KG1 (cell line): ENCODE measurements around the gene ERAS.

Source experiments
- DNase-seq: peaks from one replicate; lab custom pipeline; 2025; lab: John Stamatoyannopoulos, UW

Gene ERAS, protein sequence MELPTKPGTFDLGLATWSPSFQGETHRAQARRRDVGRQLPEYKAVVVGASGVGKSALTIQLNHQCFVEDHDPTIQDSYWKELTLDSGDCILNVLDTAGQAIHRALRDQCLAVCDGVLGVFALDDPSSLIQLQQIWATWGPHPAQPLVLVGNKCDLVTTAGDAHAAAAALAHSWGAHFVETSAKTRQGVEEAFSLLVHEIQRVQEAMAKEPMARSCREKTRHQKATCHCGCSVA

DNA sequence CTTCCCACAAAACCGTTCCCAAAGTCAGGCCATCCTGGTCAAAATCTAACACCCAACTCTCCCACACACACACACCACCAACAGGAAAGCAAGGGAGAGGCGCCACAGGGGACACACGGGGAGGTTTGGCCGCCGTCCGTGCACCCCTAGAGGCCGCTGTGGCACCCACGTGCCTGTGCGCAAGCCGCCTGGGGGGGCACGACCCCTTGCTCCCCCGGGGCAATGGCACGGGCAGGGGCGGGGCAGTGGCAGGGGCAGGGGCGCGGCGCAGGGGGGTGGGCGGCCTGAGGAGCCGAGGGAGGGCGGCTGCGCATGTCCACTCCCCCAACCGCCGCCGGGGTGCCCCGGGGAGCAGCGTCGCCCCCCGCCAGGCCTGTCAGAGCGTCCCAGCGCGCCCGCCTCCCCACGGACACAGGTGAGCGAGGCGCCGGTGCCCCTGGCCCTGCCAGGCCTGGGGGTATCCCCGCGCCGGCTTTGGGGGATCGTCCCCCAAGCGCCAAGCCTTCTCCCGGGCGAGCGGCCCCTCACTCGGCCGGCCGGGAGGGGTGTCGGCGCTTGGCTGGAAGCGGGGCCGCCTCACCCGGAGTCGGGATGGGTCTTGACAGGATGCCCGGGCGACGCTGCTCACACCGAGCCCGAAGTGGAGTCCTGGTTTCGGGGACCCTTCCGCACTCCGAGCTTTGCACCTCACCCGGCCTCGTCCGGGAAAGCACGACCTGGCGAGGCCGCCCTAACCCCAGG, at the start of gene ERAS:
TSS of gene ERAS (plus strand) at position 379 of the 741 bp plus-strand sequence. CDS start 2,611 bp downstream, outside the sequence.
- DNase-seq, result no peak

DNA sequence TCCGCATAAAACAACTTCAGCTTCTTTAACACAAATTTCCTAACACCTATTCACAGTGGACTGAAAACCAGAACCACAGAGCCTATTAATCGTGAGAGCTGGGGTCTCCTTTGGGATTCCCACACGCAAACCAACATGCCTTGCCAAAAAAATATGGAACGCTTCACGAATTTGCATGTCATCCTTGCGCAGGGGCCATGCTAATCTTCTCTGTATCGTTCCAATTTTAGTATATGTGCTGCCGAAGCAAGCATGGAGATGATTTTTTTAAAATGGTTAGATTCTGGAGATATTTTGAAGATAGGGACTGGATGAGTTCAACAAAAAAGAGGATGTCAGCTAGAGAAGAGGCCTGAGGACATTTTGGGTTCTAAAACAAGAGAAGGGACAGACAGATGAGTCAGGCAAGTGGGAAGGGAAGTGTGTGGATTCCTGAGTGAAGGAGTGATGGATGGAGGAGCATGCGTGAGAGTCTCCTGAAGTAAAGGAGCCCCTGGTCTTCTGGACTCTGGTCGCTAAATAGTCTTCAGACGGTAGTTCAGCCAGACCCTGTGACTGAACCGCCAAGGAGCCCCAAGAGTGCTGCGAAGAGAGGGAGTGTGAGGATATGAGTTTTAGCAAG, 49.4 kb upstream of the ERAS start:
- no peak for DNase-seq

DNA sequence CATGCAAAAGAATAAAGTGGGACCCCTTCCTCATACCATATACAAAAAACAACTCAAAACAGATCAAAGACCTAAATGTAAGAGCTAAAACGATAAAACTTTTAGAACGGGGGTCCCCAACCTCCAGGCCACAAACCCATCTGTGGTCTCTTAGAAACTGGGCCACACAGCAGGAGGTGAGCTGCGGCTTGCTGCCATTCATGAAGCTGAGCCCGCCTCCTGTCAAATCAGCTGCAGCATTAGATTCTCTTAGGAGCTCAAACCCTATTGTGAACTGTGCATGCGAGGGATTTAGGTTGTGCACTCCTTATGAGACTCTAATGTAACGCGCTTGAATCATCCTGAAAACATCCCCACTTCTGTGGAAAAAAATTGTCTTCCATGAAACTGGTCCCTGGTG, 46.9 kb upstream of the ERAS start:
- DNase-seq, result no peak

DNA sequence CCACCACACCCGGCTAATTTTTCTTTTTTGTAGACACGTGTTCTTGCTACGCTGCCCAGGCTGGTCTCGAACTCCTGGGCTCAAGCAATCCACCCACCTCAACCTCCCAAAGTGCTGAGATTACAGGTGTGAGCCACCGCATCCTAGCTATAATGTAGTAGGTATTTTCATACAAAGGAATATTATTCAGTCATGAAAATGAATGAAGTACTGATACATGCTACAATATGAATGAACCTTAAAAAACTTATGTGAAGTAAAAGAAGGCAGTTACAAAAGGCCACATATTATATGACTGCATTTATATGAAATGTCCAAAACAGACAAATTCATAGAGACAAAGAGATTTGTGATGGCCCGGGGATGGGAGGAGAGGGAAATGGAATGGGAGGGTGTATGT, 44.6 kb upstream of the ERAS start:
- no peak for DNase-seq

DNA sequence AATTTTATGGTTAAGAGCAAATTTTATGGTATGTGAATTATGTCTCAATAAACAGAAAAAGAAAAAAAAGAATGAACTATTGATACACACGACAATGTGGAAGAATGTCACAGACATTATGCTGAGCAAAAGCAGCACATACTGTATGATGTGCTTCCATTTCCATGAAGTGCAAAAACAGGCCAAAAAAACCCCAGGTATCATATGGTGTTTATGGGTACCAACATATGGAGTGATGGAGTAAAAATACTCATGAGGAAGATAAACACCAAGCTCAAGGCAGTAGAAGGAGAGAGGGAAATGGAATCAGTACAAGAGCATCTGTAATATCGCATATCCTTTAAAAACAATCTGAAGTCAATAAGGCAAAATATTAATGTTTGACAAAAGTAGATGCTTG, 44.1 kb upstream of the ERAS start:
- DNase-seq, result no peak

DNA sequence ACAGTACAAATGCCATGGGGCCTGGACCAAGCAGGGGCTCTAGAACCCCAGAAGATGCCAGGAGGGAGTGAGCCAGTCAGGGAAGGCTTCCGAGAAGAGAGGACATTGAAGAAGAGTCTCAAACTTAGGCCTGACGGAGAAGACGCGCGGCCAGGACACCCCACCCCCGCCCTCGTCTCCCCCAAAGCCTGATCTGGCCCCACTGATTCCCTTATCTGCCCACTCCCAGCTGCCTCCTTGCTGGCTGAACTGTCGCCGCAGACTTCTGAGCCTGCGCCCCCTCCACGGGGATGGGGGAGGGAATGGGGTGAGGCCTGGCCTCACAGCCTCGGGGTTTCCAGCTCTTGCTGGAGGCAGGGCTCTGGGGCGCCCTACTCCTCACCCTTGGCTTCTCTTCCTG, 43.5 kb upstream of the ERAS start:
- DNase-seq, result no peak

DNA sequence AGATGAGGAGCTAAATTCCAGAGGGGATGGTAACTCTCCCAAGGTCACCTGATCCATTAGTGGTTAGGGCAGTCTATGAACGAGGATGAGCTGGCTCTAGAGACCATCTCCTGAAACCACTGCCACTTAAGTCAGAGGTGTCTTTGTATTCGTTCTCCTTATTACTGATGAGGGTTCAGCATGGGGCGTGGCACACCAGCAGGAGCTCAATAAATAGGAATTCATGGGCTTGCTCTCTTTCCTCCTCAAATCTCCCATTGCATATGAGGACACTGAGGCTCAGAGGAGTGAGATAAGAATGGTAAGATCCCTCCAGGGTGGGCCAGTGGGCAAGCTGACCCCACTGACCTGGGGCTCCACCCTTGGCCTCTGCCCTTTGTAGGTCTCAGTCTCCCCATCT, 41.6 kb upstream of the ERAS start:
- DNase-seq, result no peak

DNA sequence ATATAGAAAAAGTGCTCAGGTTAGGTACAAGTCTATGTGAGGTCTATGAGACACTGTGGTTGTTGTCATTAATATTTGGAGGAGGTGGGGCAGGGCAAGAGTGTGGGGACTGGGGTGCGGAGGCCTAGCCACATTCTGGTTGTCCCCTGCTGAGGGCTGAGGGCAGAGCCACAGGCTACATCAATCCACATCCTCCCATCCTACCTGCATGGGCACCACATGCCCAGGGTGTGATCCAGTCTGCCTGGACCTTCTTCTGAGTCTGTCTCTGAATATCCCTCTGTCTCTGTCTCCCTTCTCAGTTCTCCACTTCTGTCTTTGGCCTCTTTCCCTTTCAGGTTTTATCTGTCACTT, 41.1 kb upstream of the ERAS start:
- DNase-seq, result no peak

DNA sequence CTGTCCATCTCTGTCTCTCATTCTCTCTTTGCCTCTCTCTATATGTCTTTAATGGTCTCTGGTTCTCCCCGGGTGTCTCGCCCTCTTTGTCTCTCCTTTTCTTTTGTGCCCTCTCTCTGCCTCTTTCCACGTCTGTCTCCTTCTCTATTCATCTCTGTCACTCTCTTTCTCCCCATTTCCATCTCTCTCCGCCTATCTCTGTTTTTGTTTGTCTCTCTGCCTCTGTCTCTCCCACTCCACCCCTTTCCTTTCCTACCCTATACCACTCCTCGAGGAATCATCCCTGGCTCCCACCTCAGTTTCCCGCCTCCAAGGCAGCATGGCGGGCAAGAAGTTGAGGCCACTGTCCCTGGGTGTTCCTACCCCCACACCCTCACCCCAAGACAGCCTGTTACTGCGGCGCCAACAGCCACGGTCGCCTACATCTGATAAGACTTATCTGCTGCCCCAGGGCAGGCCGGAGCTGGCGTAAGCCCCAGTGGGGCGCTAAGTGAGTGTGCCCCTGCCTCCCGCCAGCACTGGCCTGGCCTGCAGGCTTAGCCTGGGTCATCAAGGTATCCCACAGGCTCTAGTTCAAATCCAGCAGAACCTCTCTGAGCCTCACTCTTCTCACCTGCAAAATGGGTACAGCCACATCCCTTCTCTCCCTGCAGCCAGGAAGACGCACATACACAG, 40.6 kb upstream of the ERAS start:
- no peak for DNase-seq

DNA sequence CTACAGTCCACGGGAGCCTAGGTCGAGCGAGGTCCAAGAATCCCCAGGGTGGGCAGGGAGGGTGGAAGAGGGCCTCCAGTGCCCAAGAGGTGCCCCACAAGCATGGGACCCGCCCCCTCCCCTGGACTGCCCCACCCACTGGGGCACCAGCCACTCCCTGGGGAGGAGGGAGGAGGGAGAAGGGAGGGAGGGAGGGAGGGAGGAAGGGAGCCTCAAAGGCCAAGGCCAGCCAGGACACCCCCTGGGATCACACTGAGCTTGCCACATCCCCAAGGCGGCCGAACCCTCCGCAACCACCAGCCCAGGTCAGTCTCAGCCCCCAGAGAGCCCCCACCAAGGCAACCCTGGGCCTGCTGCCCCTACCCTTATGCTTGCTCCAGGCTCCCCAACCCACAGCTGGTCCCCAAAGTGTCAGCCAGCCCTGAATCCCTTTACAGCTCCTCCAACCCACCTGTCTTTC, 39.9 kb upstream of the ERAS start, which contains the start of gene GATA1:
TSS of gene GATA1 (plus strand) at position 250 of the 460 bp plus-strand sequence. CDS start 4,520 bp downstream, outside the sequence.
- DNase-seq, result no peak

DNA sequence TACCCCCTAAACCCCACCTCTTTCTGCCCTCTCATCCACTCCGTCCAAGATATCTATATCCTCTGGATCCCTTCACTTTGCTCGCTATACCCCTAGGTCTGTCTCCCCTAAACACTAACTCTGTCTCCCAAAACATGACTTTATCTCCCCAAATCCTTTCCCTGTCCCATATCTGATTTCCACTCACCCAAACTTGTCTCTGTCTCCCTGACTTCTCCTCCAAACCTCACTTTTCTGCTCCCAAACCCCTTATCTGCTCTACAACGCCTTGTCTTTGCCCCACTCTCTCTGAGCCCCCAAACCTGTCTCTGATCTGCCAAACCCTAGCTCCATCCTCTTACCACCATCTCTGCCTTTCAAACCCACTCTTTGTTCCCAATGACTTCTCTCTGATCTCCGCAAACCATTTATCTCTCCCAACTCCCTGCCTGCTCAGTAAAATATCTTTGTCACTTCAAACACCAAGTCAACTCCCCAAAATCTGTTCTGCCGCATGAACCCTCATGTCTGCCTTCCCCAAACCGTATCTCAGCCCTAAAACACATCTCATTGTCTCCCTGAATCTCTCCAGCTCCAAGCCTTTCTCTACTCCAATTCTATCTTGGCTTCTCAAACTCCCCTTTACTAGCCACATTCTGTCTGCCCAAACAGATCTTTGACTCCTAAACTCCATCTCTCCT, 39.3 kb upstream of the ERAS start:
- no peak for DNase-seq

DNA sequence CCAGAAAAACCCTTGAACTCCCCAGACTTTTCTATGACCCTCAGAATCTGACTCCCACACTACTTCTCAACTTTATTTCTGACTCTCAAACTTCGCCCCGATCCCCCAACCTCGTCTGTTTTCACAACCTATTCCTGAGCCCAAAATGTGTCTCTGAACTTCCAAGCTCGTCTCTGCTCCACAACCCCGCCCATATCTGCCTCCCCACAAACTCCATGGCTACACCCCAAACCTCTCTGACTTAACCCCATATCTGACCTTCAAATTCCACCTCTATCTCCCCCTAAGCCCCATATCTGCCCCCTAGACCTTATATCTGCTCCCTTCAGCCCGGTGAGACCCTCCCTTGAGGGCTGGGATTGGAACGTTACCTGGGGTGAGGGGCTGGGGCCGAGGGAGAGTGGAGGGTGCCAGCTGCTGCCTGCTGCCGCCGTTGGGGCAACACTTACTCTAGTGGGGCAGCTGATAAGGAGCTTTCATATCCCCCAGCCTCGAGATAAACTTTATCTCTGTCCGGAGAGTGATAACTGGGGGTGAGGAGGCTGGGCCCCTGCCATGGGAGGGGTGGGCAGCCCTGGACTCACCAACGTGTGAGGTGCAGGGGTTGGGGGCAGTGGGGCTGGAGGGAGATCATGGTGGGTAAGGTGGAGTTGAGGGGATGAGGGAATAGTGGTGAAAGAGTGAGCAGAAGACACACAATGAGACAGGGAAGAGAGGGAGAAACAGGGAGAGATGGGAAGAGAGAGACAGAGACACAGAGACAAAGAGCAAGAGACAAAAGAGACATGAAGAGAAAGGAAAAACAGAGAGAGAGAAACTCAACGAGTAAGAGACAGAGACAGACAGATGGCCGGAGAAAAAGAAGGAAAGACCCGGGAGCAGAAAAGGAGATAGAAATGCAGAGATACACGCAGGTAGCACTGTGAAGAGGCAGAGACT, 38.5 kb upstream of the ERAS start:
- no peak for DNase-seq

DNA sequence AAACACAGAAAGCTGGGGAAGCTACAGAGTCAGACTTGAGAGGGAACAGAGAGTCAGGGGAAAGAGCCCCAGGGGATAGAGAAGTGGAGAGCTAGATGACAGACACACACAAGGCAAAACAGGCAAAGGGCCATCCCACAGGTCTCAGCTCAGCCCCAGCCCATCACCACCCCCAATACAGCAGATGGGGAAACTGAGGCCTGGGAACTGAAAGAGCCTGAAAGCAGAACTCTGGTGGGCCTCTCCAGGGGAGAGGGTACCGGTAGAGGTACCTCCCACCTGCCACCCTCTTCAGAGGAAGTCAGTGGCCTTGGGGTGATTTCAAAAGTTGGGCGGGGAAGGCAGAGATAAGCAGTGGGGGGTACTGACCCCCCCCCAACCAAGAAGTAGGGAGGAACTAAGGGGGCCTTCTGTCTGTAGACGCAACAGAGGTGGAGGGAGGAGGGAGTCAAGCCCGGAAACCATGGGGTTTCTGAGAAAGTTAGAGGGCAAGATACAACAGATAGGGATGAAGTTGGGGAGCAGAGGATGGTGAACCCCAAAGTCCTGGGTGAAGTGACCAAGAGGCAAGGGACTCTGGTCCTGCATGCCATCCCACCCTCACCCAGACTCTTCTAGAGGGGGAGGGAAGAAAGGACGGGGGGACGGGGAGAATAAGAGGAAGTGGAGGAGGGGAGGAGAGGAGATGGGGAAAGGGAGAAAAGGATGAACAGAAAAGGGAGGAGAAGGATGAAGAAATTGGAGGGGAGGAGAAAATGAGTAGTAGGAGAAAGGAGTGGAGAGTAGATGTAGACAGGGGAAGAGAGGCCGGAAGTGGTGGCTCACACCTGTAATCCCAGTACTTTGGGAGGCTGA, 36.7 kb upstream of the ERAS start:
- no peak for DNase-seq

DNA sequence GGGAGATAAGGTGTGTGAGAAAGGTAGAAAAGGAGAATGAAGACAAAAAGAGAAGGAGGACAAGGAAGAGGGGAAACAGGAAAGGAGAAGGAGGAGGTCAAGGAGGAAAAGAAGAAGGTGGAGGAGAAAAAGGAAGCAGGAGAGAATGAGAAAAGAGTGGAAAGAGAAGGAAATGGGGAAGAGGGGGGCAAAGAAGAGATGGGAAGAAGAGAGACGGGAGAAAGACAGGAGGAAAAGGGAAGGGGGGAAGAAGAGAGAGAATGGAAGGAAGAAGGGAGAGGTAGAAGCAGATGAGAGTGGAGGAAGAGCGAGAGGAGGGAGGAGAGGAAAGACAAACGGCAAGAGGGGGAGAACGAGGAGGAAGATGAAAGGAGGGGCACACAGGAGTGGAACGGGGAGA, 35.8 kb upstream of the ERAS start:
- no peak for DNase-seq

DNA sequence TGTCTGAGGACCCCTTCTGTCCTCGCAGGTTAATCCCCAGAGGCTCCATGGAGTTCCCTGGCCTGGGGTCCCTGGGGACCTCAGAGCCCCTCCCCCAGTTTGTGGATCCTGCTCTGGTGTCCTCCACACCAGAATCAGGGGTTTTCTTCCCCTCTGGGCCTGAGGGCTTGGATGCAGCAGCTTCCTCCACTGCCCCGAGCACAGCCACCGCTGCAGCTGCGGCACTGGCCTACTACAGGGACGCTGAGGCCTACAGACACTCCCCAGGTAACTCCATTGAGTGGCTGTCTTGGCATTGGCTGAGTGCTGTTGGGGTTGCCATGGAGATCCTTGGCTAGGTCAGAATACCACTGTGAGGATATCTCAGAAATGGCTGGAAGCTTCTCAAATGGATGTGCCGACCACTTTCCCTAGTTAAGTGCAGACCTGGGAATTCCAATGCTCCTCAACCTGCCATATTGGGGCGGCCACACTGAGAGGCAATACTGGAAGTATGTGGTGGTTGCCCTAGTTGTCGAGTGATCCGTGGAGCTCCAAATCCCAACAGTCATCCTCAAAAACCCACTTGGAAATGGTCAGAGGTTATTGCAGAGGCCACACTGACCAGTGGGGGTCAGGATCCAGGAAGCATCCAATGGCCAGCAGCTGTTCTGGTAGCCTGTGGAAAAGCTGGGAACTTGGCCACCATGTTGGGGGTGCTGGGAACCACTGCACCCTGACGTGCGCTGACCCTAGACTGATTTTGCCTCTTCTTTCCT, 35.1 kb upstream of the ERAS start:
- no peak for DNase-seq

DNA sequence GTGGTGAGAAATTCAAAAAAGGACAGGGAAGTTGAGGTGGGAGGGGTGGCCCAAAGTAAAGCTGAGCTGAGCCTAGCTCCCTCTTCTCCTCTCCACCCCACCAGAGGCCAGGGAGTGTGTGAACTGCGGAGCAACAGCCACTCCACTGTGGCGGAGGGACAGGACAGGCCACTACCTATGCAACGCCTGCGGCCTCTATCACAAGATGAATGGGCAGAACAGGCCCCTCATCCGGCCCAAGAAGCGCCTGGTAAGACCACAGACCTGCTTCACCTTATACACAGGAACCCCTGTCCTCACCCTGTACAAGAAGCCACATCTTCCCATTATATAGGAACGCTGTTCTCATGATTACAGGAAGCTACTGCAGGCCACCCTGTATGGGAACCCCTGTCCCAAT, 34.1 kb upstream of the ERAS start:
- DNase-seq, result no peak

DNA sequence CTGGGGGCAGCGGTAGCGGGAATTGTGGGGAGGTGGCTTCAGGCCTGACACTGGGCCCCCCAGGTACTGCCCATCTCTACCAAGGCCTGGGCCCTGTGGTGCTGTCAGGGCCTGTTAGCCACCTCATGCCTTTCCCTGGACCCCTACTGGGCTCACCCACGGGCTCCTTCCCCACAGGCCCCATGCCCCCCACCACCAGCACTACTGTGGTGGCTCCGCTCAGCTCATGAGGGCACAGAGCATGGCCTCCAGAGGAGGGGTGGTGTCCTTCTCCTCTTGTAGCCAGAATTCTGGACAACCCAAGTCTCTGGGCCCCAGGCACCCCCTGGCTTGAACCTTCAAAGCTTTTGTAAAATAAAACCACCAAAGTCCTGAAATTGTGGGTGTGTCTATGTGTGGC, 32.4 kb upstream of the ERAS start:
- DNase-seq, result no peak

DNA sequence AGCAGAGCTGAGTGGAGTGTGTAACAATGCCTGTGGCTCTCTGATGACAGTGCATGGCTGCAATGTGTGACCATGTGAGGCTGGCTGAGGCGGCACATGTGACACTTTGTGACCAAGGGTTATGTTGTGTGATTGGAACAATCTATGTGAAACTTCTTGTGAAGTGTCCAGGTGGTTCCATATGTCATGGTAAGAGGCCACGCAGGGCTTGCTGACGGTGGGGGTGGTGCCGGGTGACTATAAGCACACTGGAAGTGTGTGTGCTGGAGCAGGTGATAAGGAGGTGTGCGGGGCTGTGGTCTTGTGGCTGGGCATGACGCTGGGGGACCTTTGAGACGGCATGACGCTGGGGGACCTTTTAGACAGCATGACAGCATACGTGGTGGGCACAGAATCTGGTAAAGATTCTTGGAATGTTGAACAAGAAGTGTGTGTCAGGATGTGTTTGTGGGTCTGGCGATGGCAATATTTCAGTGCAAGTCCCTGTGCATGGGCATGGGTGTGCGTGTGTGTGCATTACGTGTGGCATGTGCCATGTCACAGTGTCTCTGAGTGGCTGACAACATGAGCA, 31.9 kb upstream of the ERAS start:
- DNase-seq, result no peak
